Measurements from ENCODE around the gene P2RX7.

DNA sequence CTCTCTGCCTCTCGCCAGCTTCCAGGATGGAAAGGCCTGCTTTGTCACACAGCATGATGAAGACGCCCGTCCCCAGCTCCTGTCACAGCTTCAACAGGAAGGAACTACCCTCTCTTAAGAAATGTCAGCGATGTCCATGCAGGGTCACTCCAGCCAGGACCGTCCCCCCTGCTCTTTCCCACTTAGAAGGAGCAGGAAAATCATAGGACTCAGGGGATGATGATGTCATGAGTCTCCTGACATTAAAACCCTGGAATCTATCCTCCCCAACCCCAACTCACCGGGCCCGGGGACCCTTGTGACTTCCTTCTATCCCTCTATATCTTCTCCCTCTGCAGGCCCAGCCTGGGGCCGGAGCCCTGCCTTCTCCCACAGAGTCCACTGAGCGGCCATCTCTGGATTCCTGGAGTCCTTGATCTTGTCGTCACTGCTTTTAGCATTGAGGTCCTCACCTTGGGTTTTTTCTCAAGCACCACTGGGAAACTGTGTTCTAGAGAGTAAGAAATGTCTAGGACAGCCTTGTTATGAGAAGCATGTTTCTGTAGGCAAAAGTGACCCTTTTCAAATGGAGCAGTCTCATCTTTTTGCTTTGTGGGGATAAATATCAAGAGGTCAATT lies 42.8 kb upstream of the P2RX7 start:
- no peak for TF ChIP-seq EZH2 (IDR thresholded peaks at IDR 0.05; ENCODE audit: borderline replicate concordance)
- TF ChIP-seq, protein P1, sequence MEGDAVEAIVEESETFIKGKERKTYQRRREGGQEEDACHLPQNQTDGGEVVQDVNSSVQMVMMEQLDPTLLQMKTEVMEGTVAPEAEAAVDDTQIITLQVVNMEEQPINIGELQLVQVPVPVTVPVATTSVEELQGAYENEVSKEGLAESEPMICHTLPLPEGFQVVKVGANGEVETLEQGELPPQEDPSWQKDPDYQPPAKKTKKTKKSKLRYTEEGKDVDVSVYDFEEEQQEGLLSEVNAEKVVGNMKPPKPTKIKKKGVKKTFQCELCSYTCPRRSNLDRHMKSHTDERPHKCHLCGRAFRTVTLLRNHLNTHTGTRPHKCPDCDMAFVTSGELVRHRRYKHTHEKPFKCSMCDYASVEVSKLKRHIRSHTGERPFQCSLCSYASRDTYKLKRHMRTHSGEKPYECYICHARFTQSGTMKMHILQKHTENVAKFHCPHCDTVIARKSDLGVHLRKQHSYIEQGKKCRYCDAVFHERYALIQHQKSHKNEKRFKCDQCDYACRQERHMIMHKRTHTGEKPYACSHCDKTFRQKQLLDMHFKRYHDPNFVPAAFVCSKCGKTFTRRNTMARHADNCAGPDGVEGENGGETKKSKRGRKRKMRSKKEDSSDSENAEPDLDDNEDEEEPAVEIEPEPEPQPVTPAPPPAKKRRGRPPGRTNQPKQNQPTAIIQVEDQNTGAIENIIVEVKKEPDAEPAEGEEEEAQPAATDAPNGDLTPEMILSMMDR (IDR thresholded peaks at IDR 0.05; ENCODE audit: poor library complexity) = no peak
- no peak for TF ChIP-seq EZH2phosphoT487 (IDR thresholded peaks at IDR 0.05; ENCODE audit: low read depth, severe bottlenecking, unreplicated experiment)
